C4-2B (cell line): Measurements from ENCODE around the gene SUPT6H.
"Not testable (repeated sequence)": the region's sequence is repeated elsewhere in the genome, so short reads cannot be mapped to it uniquely, and the experiment has no call there.

Experiments
- H3K27ac ChIP-seq: fragments of 450-650 bp; 2 replicates; pipeline ENCODE4 v1.5.1; 2017
- CTCF ChIP-seq: fragments of 450-650 bp; conservative IDR thresholded peaks from 2 replicates; pipeline ENCODE4 v1.5.1; 2017; ENCODE audit warnings: mild to moderate bottlenecking
- ZFX ChIP-seq: fragments of 450-650 bp; IDR thresholded peaks from 2 replicates; pipeline ENCODE4 v1.6.1; 2017

SUPT6H gene

GRCh38 chr17:28648698-28649097 lies 13.3 kb upstream of the SUPT6H start:
- H3K27ac ChIP-seq, result no peak overlapping the region
- no peak for TF ChIP-seq CTCF
- TF ChIP-seq ZFX, result no peak

GRCh38 chr17:28655160-28655559 lies 6.8 kb upstream of the SUPT6H start:
- TF ChIP-seq ZFX, result no peak
- no peak for TF ChIP-seq CTCF
- no peak overlapping the region for H3K27ac ChIP-seq

DNA sequence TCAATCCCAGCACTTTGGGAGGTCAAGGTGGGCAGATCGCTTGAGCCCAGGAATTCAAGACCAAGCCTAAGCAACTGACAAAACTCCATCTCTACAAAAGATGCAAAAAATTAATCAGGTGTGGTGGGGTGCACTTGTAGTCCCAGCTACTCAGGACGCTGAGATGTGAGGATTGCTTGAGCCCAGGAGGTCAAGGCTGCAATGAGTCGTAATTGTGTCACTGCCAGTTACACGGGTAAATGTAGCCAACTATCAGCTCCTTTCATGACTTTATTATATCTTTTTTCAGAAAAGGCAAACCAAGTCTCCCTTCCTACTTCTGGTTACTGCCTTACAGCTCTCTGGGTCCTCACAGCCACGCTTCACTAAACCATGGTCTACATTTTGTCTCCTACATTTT lies 4.2 kb upstream of the SUPT6H start:
- TF ChIP-seq CTCF, result no peak
- TF ChIP-seq ZFX, result no peak
- H3K27ac ChIP-seq, result no peak overlapping the region

GRCh38 chr17:28658342-28658741 lies 3.7 kb upstream of the SUPT6H start:
- H3K27ac ChIP-seq, result not testable (repeated sequence)

- not testable (repeated sequence) for H3K27ac ChIP-seq
These were observed 3.1 kb upstream of the SUPT6H start for GRCh38 chr17:28658766-28659496.

GRCh38 chr17:28659497-28659881 lies 2.5 kb upstream of the SUPT6H start:
- H3K27ac ChIP-seq, result not testable (repeated sequence)

DNA sequence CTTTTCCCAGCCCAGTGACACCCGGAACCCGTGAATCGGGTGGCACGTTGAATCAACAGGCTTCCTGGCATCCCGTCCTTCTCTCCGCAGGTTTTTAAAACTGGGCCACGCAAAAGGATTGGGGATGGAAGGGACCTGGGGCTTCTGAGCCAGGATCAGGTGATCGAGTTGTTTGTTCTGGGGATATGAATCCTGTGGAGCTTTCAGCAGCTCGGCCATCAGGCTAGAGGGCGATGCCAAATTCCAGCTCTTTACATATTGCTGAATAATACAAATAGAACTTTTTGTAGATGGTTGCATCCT lies 473 bp downstream of the SUPT6H start:
- 0 out of 2 replicates have a peak, but pooled peaks have one; percentile 4 for TF ChIP-seq ZFX
- no peak for TF ChIP-seq CTCF
- H3K27ac ChIP-seq, result peak overlapping the region; percentile 89

DNA sequence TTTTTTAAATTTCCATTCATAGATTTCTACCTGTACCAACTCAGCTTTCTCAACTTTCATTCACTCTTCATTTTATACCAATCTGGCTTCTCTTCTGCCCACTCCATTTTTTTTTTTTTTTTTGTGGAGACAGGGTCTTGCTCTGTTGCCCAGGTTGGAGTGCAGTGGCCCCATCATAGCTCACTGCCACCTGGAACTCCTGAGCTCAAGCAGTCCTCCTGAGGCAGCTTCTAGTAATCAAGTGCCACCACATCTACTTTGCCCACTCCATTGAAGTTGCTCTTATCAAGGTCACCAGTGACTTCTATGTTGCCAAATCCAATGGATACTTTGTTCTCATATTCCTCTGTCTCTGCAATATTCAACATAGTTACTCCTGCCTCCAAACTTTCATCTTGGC lies 1.7 kb downstream of the SUPT6H start:
- H3K27ac ChIP-seq, result no peak overlapping the region

DNA sequence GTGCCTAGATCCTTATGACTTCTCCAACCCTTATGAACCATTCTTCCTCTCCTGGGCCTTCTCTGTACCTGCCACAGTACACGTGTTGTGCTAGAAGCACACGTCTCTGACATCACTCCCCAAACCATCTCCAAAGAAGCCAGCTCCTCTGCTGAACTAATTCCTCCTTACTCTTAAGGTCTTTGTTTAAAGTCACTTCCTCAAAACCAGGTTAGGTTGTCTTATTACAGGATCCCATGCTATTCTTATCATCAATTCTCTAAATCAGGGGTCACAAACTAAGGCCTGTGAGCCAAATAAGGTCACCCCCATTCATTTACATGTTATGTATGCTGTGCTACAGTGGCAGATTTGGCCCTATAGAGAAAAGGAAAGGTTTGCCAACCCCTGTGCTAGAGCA lies 4.0 kb downstream of the SUPT6H start:
- no peak overlapping the region for H3K27ac ChIP-seq

More for the DNA sequence above, 1.7 kb downstream of the SUPT6H start:
- TF ChIP-seq ZFX, result no peak
- TF ChIP-seq CTCF, result no peak

More for the DNA sequence above, 4.0 kb downstream of the SUPT6H start:
- no peak for TF ChIP-seq CTCF
- no peak for TF ChIP-seq ZFX
